HFFc6 (cell line): ENCODE data around the gene ERAS. TPM values are rescaled to one million over a fixed set of nuclear protein-coding genes. Genes with fewer than 3 reads are reported as not detected.

Experiments used
- DNase-seq: peaks from one replicate; pipeline ENCODE4 v3.0.0-alpha.2; 2018
- H3K27ac Mint-ChIP-seq: 2 replicates; pipeline ENCODE4 v1.8.0; 2020; ENCODE audit warnings: mild to moderate bottlenecking, mixed read lengths
- H3K27me3 Mint-ChIP-seq: 2 replicates; pipeline ENCODE4 v1.8.0; 2021; ENCODE audit warnings: mild to moderate bottlenecking, moderate library complexity, mixed read lengths; ENCODE audit not compliant: insufficient read depth
- H3K36me3 Mint-ChIP-seq: 2 replicates; pipeline ENCODE4 v1.8.0; 2021; ENCODE audit warnings: low read depth, mixed read lengths
- H3K4me1 Mint-ChIP-seq: 2 replicates; pipeline ENCODE4 v1.8.0; 2020; ENCODE audit warnings: low read depth, mixed read lengths
- H3K4me3 Mint-ChIP-seq: 2 replicates; pipeline ENCODE4 v1.8.0; 2020; ENCODE audit warnings: mild to moderate bottlenecking, moderate library complexity, mixed read lengths
- H3K9me3 Mint-ChIP-seq: 2 replicates; pipeline ENCODE4 v1.8.0; 2020; ENCODE audit warnings: mild to moderate bottlenecking, mixed read lengths
- total RNA-seq, 6 experiments: library from RNA; stranded (reverse); fragmentation: NEBNext Ultra II Directional; extraction: Animal tissue kit (Norgen Biotek cat#: 25700); gene quantifications; 2 replicates in 1 of 6; 3 replicates in 5 of 6; pipeline ENCODE4 v1.2.3, GENCODE V29; 2021
- TF ChIP-seq, protein P1 (sequence below): fragments of 200-600 bp; sonication (generic); IDR thresholded peaks from 2 replicates; pipeline ENCODE4 v1.5.0; 2021; ENCODE audit warnings: antibody characterized with exemption, mild to moderate bottlenecking

The ERAS gene
- total RNA-seq, 6 experiments from 2014 or later = not detected

DNA sequence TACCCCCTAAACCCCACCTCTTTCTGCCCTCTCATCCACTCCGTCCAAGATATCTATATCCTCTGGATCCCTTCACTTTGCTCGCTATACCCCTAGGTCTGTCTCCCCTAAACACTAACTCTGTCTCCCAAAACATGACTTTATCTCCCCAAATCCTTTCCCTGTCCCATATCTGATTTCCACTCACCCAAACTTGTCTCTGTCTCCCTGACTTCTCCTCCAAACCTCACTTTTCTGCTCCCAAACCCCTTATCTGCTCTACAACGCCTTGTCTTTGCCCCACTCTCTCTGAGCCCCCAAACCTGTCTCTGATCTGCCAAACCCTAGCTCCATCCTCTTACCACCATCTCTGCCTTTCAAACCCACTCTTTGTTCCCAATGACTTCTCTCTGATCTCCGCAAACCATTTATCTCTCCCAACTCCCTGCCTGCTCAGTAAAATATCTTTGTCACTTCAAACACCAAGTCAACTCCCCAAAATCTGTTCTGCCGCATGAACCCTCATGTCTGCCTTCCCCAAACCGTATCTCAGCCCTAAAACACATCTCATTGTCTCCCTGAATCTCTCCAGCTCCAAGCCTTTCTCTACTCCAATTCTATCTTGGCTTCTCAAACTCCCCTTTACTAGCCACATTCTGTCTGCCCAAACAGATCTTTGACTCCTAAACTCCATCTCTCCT lies 39.3 kb upstream of the ERAS start:
- Mint-ChIP-seq H3K9me3 (no peaks in the 10 kb centered on the region), H3K36me3 (no peaks in the 10 kb centered on the region), H3K27ac (no peak overlapping the region), H3K27me3 (peaks cover 19% of the 10 kb centered on the region), H3K4me3 (no peak overlapping the region), H3K4me1 (no peaks in the 10 kb centered on the region)
- TF ChIP-seq, protein P1, sequence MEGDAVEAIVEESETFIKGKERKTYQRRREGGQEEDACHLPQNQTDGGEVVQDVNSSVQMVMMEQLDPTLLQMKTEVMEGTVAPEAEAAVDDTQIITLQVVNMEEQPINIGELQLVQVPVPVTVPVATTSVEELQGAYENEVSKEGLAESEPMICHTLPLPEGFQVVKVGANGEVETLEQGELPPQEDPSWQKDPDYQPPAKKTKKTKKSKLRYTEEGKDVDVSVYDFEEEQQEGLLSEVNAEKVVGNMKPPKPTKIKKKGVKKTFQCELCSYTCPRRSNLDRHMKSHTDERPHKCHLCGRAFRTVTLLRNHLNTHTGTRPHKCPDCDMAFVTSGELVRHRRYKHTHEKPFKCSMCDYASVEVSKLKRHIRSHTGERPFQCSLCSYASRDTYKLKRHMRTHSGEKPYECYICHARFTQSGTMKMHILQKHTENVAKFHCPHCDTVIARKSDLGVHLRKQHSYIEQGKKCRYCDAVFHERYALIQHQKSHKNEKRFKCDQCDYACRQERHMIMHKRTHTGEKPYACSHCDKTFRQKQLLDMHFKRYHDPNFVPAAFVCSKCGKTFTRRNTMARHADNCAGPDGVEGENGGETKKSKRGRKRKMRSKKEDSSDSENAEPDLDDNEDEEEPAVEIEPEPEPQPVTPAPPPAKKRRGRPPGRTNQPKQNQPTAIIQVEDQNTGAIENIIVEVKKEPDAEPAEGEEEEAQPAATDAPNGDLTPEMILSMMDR = no peak
- DNase-seq = no peak

DNA sequence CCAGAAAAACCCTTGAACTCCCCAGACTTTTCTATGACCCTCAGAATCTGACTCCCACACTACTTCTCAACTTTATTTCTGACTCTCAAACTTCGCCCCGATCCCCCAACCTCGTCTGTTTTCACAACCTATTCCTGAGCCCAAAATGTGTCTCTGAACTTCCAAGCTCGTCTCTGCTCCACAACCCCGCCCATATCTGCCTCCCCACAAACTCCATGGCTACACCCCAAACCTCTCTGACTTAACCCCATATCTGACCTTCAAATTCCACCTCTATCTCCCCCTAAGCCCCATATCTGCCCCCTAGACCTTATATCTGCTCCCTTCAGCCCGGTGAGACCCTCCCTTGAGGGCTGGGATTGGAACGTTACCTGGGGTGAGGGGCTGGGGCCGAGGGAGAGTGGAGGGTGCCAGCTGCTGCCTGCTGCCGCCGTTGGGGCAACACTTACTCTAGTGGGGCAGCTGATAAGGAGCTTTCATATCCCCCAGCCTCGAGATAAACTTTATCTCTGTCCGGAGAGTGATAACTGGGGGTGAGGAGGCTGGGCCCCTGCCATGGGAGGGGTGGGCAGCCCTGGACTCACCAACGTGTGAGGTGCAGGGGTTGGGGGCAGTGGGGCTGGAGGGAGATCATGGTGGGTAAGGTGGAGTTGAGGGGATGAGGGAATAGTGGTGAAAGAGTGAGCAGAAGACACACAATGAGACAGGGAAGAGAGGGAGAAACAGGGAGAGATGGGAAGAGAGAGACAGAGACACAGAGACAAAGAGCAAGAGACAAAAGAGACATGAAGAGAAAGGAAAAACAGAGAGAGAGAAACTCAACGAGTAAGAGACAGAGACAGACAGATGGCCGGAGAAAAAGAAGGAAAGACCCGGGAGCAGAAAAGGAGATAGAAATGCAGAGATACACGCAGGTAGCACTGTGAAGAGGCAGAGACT lies 38.5 kb upstream of the ERAS start:
- TF ChIP-seq, protein P1 = no peak
- Mint-ChIP-seq H3K36me3 (no peaks in the 10 kb centered on the region), H3K4me3 (no peak overlapping the region), H3K27ac (no peak overlapping the region), H3K9me3 (no peaks in the 10 kb centered on the region), H3K27me3 (peaks cover 19% of the 10 kb centered on the region), H3K4me1 (no peaks in the 10 kb centered on the region)
- DNase-seq = no peak

- Mint-ChIP-seq H3K4me1 (peaks cover 5% of the 10 kb centered on the region; the same call in 1 of the 2 replicates), H3K27me3 (peaks cover 21% of the 10 kb centered on the region), H3K9me3 (no peaks in the 10 kb centered on the region), H3K36me3 (no peaks in the 10 kb centered on the region), H3K4me3 (no peak overlapping the region), H3K27ac (no peak overlapping the region)
- TF ChIP-seq, protein P1 = no peak
- DNase-seq = no peak
Observed at GRCh38 chrX:48789366-48790220, 36.7 kb upstream of the ERAS start.

DNA sequence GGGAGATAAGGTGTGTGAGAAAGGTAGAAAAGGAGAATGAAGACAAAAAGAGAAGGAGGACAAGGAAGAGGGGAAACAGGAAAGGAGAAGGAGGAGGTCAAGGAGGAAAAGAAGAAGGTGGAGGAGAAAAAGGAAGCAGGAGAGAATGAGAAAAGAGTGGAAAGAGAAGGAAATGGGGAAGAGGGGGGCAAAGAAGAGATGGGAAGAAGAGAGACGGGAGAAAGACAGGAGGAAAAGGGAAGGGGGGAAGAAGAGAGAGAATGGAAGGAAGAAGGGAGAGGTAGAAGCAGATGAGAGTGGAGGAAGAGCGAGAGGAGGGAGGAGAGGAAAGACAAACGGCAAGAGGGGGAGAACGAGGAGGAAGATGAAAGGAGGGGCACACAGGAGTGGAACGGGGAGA lies 35.8 kb upstream of the ERAS start:
- H3K4me1 Mint-ChIP-seq = peaks cover 14% of the 10 kb centered on the region
- no peaks in the 10 kb centered on the region for H3K36me3 Mint-ChIP-seq
- peaks cover 18% of the 10 kb centered on the region for H3K27me3 Mint-ChIP-seq
- DNase-seq = no peak
- H3K4me3 Mint-ChIP-seq = no peak overlapping the region
- no peaks in the 10 kb centered on the region for H3K9me3 Mint-ChIP-seq
- no peak overlapping the region for H3K27ac Mint-ChIP-seq
- TF ChIP-seq, protein P1 = no peak

DNA sequence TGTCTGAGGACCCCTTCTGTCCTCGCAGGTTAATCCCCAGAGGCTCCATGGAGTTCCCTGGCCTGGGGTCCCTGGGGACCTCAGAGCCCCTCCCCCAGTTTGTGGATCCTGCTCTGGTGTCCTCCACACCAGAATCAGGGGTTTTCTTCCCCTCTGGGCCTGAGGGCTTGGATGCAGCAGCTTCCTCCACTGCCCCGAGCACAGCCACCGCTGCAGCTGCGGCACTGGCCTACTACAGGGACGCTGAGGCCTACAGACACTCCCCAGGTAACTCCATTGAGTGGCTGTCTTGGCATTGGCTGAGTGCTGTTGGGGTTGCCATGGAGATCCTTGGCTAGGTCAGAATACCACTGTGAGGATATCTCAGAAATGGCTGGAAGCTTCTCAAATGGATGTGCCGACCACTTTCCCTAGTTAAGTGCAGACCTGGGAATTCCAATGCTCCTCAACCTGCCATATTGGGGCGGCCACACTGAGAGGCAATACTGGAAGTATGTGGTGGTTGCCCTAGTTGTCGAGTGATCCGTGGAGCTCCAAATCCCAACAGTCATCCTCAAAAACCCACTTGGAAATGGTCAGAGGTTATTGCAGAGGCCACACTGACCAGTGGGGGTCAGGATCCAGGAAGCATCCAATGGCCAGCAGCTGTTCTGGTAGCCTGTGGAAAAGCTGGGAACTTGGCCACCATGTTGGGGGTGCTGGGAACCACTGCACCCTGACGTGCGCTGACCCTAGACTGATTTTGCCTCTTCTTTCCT lies 35.1 kb upstream of the ERAS start:
- peaks cover 18% of the 10 kb centered on the region for H3K27me3 Mint-ChIP-seq
- DNase-seq = no peak
- TF ChIP-seq, protein P1 = no peak
- no peaks in the 10 kb centered on the region for H3K9me3 Mint-ChIP-seq
- H3K36me3 Mint-ChIP-seq = no peaks in the 10 kb centered on the region
- no peak overlapping the region for H3K27ac Mint-ChIP-seq
- H3K4me1 Mint-ChIP-seq = peaks cover 18% of the 10 kb centered on the region
- no peak overlapping the region for H3K4me3 Mint-ChIP-seq
